GM21528 (cell line): Measurements from ENCODE around the gene FAU.
A peak's percentile ranks its signal among the peaks of the same experiment; 100 is the strongest.

Experiments
- ATAC-seq: cut with Tn5 transposase; IDR thresholded peaks from one replicate; pipeline ENCODE4 v1.9.1; 2021; ENCODE audit warnings: mild to moderate bottlenecking, moderate library complexity; ENCODE audit not compliant: unreplicated experiment, low FRiP score

Gene FAU

GRCh38 chr11:65109231-65110198, 12.4 kb downstream of the FAU start:
- no peak for ATAC-seq

- ATAC-seq = no peak
These were observed 13.3 kb downstream of the FAU start for GRCh38 chr11:65108469-65109123.

GRCh38 chr11:65107751-65108468, 14.0 kb downstream of the FAU start:
- no peak for ATAC-seq

- no peak for ATAC-seq
These were observed 14.9 kb downstream of the FAU start for GRCh38 chr11:65107078-65107477.

GRCh38 chr11:65104628-65105027, 17.3 kb downstream of the FAU start:
- ATAC-seq = no peak

- ATAC-seq = no peak
These were observed 18.5 kb downstream of the FAU start for GRCh38 chr11:65103476-65103875.

GRCh38 chr11:65102142-65103095, 19.5 kb downstream of the FAU start:
- ATAC-seq = no peak

GRCh38 chr11:65100674-65101350, 21.1 kb downstream of the FAU start:
- ATAC-seq = no peak

GRCh38 chr11:65096926-65097325, 25.0 kb downstream of the FAU start:
- ATAC-seq = no peak

GRCh38 chr11:65095974-65096806, 25.7 kb downstream of the FAU start, which contains the start of gene VPS51:
TSS of gene VPS51 (plus strand) at chr11:65096214. CDS start at chr11:65096251, 37 bp downstream.
- ATAC-seq = peak; percentile 75

- no peak for ATAC-seq
These were observed 26.5 kb downstream of the FAU start for GRCh38 chr11:65095427-65095826.

- ATAC-seq = no peak
These were observed 31.3 kb downstream of the FAU start for GRCh38 chr11:65090628-65091027.

GRCh38 chr11:65089621-65090020, 32.3 kb downstream of the FAU start:
- no peak for ATAC-seq

GRCh38 chr11:65087827-65088226, 34.1 kb downstream of the FAU start:
- ATAC-seq = no peak

- ATAC-seq = no peak
These were observed 34.7 kb downstream of the FAU start for GRCh38 chr11:65087216-65087615.

- ATAC-seq = no peak
These were observed 35.1 kb downstream of the FAU start for GRCh38 chr11:65086809-65087208.

GRCh38 chr11:65085446-65085845, 36.5 kb downstream of the FAU start:
- no peak for ATAC-seq

- ATAC-seq = peak; percentile 8
These were observed 37.1 kb downstream of the FAU start for GRCh38 chr11:65084598-65085375.
